Vagina (tissue), 2 donors: ENCODE data around the gene ADD1. TPM values are rescaled to one million over a fixed set of nuclear protein-coding genes. Genes with fewer than 3 reads are reported as not detected.

Experiments
- DNase-seq, 2 donors: peaks; one replicate each; pipeline ENCODE4 v3.0.0-alpha.2; 2017; ENCODE audit errors: extremely low spot score in 2 of 2
- H3K27ac ChIP-seq: fragments of 200-600 bp; sonication (generic); one replicate; pipeline ENCODE4 v1.5.1; 2019
- H3K27me3 ChIP-seq: fragments of 200-600 bp; sonication (generic); one replicate; pipeline ENCODE4 v1.5.1; 2019
- H3K36me3 ChIP-seq, 2 donors: fragments of 200-600 bp; sonication (generic); one replicate each; pipeline ENCODE4 v1.5.1; 2017 to 2019
- H3K4me1 ChIP-seq: fragments of 200-600 bp; sonication (generic); one replicate; pipeline ENCODE4 v1.5.1; 2019
- H3K4me3 ChIP-seq, 2 donors: fragments of 200-600 bp; sonication (generic); 1 replicate in 1 of 2; 2 replicates in 1 of 2; pipeline ENCODE4 v1.5.1; 2016 to 2019
- H3K9me3 ChIP-seq: fragments of 200-600 bp; sonication (generic); one replicate; pipeline ENCODE4 v1.5.1; 2019
- POLR2A ChIP-seq, 2 donors: fragments of 450-650 bp; IDR thresholded peaks; one replicate each; pipeline ENCODE4 v1.6.1; 2017; ENCODE audit warnings: antibody characterized with exemption in 2 of 2, mild to moderate bottlenecking in 2 of 2, moderate library complexity in 2 of 2
- POLR2AphosphoS5 ChIP-seq, 2 donors: sonication (generic); formaldehyde crosslinking; IDR thresholded peaks; one replicate each; pipeline ENCODE4 v1.9.0; 2017; ENCODE audit warnings: antibody characterized with exemption in 2 of 2, mild to moderate bottlenecking in 2 of 2, low read depth in 1 of 2; ENCODE audit not compliant: insufficient read depth in 1 of 2
- intact Hi-C: fragments of 100-400 bp; cut with DNase I; formaldehyde crosslinking; loops from one replicate; pipeline ENCODE4 v1.15.1; 2023
- total RNA-seq: library from RNA; depleted of rRNA; stranded (reverse); fragments of >200 nt; gene quantifications from one replicate; pipeline ENCODE4 v1.2.3, GENCODE V29; 2016
- TF ChIP-seq, protein P1 (sequence below), 3 experiments: fragments of 450-650 bp in 2 of 3; fragments of 200-600 bp in 1 of 3; sonication (generic) in 1 of 3; IDR thresholded peaks; one replicate each; pipeline ENCODE4 v1.5.1; 2017 to 2019; ENCODE audit warnings: antibody characterized with exemption in 3 of 3, mild to moderate bottlenecking in 2 of 3, moderate library complexity in 2 of 3

ADD1 gene
- total RNA-seq, 1 donor from 2014 or later = 228 TPM

DNA sequence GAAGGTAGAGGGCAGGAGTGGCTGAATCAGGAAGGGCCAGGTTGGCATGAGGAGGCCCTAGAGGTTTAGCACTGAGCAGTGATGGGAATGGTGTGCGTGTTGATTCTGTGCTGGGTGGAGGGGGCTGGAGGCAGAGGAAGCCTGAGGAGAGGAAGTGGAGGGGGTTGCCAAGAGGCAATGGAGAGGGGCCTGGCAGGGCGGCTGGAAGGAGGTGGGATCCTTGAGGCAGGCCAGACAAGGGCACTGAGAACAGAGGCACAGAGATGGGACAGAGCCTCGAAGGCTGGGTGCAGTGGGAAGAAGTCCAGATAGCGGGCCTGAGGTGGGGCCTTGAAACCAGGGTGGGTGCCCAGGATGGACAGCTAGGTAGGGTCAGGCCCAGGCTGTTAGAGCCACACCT, 26.5 kb upstream of the ADD1 start:
- DNase-seq = no peak
- intact Hi-C loops = no loop called here
- Histone ChIP-seq H3K27ac (no peak overlapping the region), H3K9me3 (no peaks in the 10 kb centered on the region), H3K27me3 (no peaks in the 10 kb centered on the region), H3K4me1 (peaks cover 44% of the 10 kb centered on the region), H3K36me3 (peaks cover 0 to under 1% of the 10 kb centered on the region in 2 donors), H3K4me3 (no peak overlapping the region)
- no peak for TF ChIP-seq POLR2AphosphoS5 (IDR thresholded peaks at IDR 0.05; ENCODE audit: insufficient read depth in 1 of 2, low read depth in 1 of 2)
- TF ChIP-seq, protein P1, sequence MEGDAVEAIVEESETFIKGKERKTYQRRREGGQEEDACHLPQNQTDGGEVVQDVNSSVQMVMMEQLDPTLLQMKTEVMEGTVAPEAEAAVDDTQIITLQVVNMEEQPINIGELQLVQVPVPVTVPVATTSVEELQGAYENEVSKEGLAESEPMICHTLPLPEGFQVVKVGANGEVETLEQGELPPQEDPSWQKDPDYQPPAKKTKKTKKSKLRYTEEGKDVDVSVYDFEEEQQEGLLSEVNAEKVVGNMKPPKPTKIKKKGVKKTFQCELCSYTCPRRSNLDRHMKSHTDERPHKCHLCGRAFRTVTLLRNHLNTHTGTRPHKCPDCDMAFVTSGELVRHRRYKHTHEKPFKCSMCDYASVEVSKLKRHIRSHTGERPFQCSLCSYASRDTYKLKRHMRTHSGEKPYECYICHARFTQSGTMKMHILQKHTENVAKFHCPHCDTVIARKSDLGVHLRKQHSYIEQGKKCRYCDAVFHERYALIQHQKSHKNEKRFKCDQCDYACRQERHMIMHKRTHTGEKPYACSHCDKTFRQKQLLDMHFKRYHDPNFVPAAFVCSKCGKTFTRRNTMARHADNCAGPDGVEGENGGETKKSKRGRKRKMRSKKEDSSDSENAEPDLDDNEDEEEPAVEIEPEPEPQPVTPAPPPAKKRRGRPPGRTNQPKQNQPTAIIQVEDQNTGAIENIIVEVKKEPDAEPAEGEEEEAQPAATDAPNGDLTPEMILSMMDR (IDR thresholded peaks at IDR 0.05) = no peak
- no peak for TF ChIP-seq POLR2A (IDR thresholded peaks at IDR 0.05)

DNA sequence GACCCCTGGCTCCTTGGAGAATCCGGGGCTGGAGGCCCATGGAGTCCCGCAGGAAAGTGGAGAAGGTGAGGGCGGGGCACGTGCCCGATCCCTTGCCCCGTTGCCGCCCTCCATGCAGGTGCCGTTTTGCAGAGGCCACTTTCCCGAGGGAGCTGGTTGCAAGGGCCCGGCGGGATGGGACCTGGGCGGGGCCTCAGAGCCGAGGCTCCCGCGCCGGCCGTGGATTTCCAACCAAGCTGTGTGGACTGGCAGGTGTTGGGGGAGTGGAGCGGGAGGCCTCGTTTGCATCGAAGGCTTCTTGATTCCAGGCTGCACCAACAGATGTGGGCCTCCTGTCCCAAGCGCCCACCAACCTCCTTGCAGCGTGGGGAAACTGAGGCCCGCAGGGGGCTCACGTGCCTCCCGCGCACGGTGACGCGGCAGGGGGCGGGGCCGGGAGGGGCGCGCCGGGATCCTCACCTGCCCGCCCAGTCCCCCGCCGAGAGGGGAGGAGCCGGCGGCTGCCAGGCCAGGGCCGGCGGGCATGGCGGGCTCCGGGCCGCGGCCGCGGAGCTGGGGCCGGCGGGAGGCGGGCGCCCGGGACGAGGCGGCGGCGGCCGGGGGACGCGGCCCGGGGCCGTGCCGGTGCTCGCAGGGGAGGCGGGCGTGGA, 25.8 kb upstream of the ADD1 start:
- peak overlapping the region; percentile 80 for H3K27ac ChIP-seq
- DNase-seq = no peak
- TF ChIP-seq POLR2AphosphoS5 (IDR thresholded peaks at IDR 0.05; ENCODE audit: insufficient read depth in 1 of 2, low read depth in 1 of 2) (no peak), POLR2A (IDR thresholded peaks at IDR 0.05) (no peak)
- TF ChIP-seq, protein P1 (IDR thresholded peaks at IDR 0.05) = no peak
- no peaks in the 10 kb centered on the region for H3K27me3 ChIP-seq
- peak overlapping the region; percentile 63 to 66 for H3K4me3 ChIP-seq
- H3K36me3 ChIP-seq = peaks cover 0 to 7% of the 10 kb centered on the region in 2 donors
- H3K4me1 ChIP-seq = peaks cover 37% of the 10 kb centered on the region
- intact Hi-C loops = no loop called here
- no peaks in the 10 kb centered on the region for H3K9me3 ChIP-seq

- peak overlapping the region; percentile 80 for H3K27ac ChIP-seq
- TF ChIP-seq POLR2A (IDR thresholded peaks at IDR 0.05) (no peak), POLR2AphosphoS5 (IDR thresholded peaks at IDR 0.05; ENCODE audit: insufficient read depth in 1 of 2, low read depth in 1 of 2) (no peak)
- TF ChIP-seq, protein P1 (IDR thresholded peaks at IDR 0.05) = no peak
- peak overlapping the region; percentile 63 to 66 for H3K4me3 ChIP-seq
- DNase-seq = no peak
- H3K36me3 ChIP-seq = peaks cover 0 to 13% of the 10 kb centered on the region in 2 donors
- intact Hi-C loops = no loop called here
- H3K4me1 ChIP-seq = peaks cover 34% of the 10 kb centered on the region
- H3K9me3 ChIP-seq = no peaks in the 10 kb centered on the region
- H3K27me3 ChIP-seq = no peaks in the 10 kb centered on the region
These were observed 25.2 kb upstream of the ADD1 start for GRCh38 chr4:2818351-2818939.

DNA sequence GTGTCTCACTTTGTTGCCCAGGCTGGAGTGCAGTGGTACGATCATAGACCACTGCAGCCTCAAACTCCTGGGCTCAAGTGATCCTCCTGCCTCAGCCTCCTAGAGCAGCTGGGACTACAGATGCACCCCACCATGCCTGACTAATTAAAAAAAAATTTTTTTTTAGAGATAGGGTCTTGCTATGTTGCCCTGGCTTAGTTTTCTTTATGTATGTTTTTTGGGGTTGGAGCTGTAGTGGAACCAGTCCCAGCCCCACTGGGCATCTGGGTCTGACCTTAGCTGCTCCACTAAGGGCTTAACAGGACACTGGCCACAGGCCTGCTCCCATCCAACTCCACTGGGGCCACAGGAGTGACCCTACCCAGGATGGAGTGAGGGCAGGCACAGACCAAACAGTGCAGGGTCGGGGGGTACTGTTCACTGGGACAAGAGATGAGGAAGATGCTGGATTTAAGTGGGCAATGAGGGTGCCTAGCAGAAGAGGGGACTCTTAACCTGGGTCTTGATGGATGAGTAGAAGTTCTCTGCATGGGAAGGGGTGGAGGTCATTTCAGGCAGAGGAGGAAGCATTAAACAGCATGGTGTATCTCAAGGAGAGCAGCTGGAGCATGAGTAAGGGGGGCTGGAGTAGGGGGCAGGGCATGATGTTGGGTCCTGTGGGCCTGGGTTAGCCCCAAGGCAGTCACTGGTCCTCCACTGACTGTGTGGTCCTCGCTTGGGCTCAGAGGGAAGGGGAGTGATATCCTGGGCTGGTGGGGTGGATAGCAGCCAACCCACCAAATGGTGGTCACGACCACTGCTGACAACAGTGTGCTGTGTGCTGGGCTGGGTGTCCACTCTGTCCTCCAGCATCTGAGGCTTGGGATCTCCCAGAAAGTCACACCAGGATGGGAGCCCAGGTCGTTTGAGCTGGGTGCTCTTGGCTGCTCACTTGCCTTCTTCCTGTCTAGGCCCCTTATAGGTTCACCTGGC, 24.1 kb upstream of the ADD1 start:
- TF ChIP-seq, protein P1 (IDR thresholded peaks at IDR 0.05) = no peak
- TF ChIP-seq POLR2A (IDR thresholded peaks at IDR 0.05) (no peak), POLR2AphosphoS5 (IDR thresholded peaks at IDR 0.05; ENCODE audit: insufficient read depth in 1 of 2, low read depth in 1 of 2) (no peak)
- no peak for DNase-seq
- H3K4me1 ChIP-seq = peaks cover 34% of the 10 kb centered on the region
- peaks cover 0 to 21% of the 10 kb centered on the region in 2 donors for H3K36me3 ChIP-seq
- no peaks in the 10 kb centered on the region for H3K27me3 ChIP-seq
- intact Hi-C loops = no loop called here
- no peak overlapping the region for H3K27ac ChIP-seq
- no peaks in the 10 kb centered on the region for H3K9me3 ChIP-seq
- peak overlapping the region in 1 of 2 donors; percentile 63 for H3K4me3 ChIP-seq
